Measurements from ENCODE around the gene LCTL.
"Not testable (repeated sequence)": the region's sequence is repeated elsewhere in the genome, so short reads cannot be mapped to it uniquely, and the experiment has no call there.

LCTL gene

GRCh38 chr15:66563566-66564110, 2.2 kb downstream of the LCTL start:
- DNase-seq = no peak

- no peak for DNase-seq
Measured at GRCh38 chr15:66563126-66563525, 2.7 kb downstream of the LCTL start.

- no peak for DNase-seq
Measured at GRCh38 chr15:66560856-66561525, 4.8 kb downstream of the LCTL start.

GRCh38 chr15:66558271-66558670, 7.5 kb downstream of the LCTL start:
- no peak for DNase-seq

- no peak for DNase-seq
Measured at GRCh38 chr15:66555685-66556084, 10.1 kb downstream of the LCTL start.

GRCh38 chr15:66545255-66545654, 20.5 kb downstream of the LCTL start:
- no peak for DNase-seq

- DNase-seq = no peak
Measured at GRCh38 chr15:66542896-66543295, 22.9 kb downstream of the LCTL start.

GRCh38 chr15:66535056-66535455, 30.7 kb downstream of the LCTL start:
- DNase-seq = no peak

- no peak for DNase-seq
Measured at GRCh38 chr15:66524838-66525237, 41.0 kb downstream of the LCTL start.

- no peak for DNase-seq
Measured at GRCh38 chr15:66523926-66524325, 41.9 kb downstream of the LCTL start.

GRCh38 chr15:66515901-66516322, 49.9 kb downstream of the LCTL start:
- DNase-seq = no peak

GRCh38 chr15:66514586-66514985, 51.2 kb downstream of the LCTL start:
- no peak for DNase-seq

GRCh38 chr15:66508293-66508883, 57.4 kb downstream of the LCTL start:
- DNase-seq = no peak

GRCh38 chr15:66505818-66506217, 60.0 kb downstream of the LCTL start:
- no peak for DNase-seq

GRCh38 chr15:66505430-66505811, 60.4 kb downstream of the LCTL start:
- no peak for DNase-seq

GRCh38 chr15:66504563-66505429, 61.0 kb downstream of the LCTL start, which contains the start of the genes RPL4 and ZWILCH:
TSS of gene RPL4 (minus strand) at chr15:66504855. CDS start at chr15:66504790, 65 bp downstream.
TSS of gene ZWILCH (plus strand) at chr15:66505326. CDS start at chr15:66505339, 13 bp downstream.
- no peak for DNase-seq

- no peak for DNase-seq
Measured at GRCh38 chr15:66503780-66504562, 61.8 kb downstream of the LCTL start.

- not testable (repeated sequence) for DNase-seq
Measured at GRCh38 chr15:66503041-66503648, 62.7 kb downstream of the LCTL start.

GRCh38 chr15:66502491-66502890, 63.3 kb downstream of the LCTL start:
- DNase-seq = no peak

- DNase-seq = not testable (repeated sequence)
Measured at GRCh38 chr15:66500346-66500745, 65.5 kb downstream of the LCTL start.

- no peak for DNase-seq
Measured at GRCh38 chr15:66498501-66499386, 67.1 kb downstream of the LCTL start.

All from NCI-H2029 (cell line).